Measurements from ENCODE around the gene GABRD.

DNA sequence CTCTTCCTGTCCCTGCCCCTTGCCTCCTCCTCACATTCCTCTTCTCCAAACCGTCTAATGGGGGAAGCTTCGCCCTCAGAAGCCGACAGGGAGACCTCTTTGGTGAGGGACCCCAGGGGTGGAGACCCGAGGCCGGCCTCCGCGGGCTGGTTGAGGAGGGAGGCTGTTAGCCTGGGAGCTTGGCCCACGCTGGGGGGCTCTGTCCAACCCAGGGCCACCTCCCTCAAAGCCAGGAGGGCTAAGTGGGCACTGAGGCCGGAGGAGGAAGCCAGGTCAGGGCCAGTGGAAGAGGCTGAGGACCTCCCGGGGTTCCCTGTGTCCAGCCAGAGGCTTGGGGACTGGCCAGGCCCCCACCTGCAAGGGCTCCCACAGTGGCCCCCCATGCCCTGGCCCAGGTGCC is 5.3 kb downstream of the GABRD start:
- TF ChIP-seq, protein P1, sequence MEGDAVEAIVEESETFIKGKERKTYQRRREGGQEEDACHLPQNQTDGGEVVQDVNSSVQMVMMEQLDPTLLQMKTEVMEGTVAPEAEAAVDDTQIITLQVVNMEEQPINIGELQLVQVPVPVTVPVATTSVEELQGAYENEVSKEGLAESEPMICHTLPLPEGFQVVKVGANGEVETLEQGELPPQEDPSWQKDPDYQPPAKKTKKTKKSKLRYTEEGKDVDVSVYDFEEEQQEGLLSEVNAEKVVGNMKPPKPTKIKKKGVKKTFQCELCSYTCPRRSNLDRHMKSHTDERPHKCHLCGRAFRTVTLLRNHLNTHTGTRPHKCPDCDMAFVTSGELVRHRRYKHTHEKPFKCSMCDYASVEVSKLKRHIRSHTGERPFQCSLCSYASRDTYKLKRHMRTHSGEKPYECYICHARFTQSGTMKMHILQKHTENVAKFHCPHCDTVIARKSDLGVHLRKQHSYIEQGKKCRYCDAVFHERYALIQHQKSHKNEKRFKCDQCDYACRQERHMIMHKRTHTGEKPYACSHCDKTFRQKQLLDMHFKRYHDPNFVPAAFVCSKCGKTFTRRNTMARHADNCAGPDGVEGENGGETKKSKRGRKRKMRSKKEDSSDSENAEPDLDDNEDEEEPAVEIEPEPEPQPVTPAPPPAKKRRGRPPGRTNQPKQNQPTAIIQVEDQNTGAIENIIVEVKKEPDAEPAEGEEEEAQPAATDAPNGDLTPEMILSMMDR (IDR thresholded peaks at IDR 0.05), result no peak
- TF ChIP-seq POLR2A (IDR thresholded peaks at IDR 0.05), result no peak

Data from body of pancreas (tissue), 4 donors.